KMS-11 (cell line): Measurements from ENCODE around the gene C13orf46.

Experiments
- H2AFZ ChIP-seq: fragments of 200-600 bp; sonication (generic); 2 replicates; pipeline ENCODE4 v1.6.1; 2016; ENCODE audit warnings: antibody characterized with exemption, mixed run types, low read depth
- H3K27ac ChIP-seq: fragments of 200-600 bp; sonication (generic); 2 replicates; pipeline ENCODE4 v1.6.1; 2016; ENCODE audit warnings: mild to moderate bottlenecking, mixed run types
- H3K27me3 ChIP-seq: fragments of 200-600 bp; sonication (generic); 2 replicates; pipeline ENCODE4 v1.6.1; 2017; ENCODE audit warnings: mild to moderate bottlenecking, low read depth, mixed run types, moderate library complexity; ENCODE audit not compliant: insufficient read depth
- H3K36me3 ChIP-seq: fragments of 200-600 bp; sonication (generic); 2 replicates; pipeline ENCODE4 v1.6.1; 2017; ENCODE audit warnings: mild to moderate bottlenecking, mixed run types; ENCODE audit not compliant: insufficient read depth
- H3K4me1 ChIP-seq: fragments of 200-600 bp; sonication (generic); 2 replicates; pipeline ENCODE4 v1.6.1; 2016; ENCODE audit warnings: mild to moderate bottlenecking, low read depth, mixed run types; ENCODE audit not compliant: poor library complexity, severe bottlenecking
- H3K4me2 ChIP-seq: fragments of 200-600 bp; sonication (generic); 2 replicates; pipeline ENCODE4 v1.7.0; 2016; ENCODE audit warnings: mild to moderate bottlenecking, mixed run types
- H3K4me3 ChIP-seq: fragments of 200-600 bp; sonication (generic); IDR thresholded peaks from 2 replicates; pipeline ENCODE4 v1.6.1; 2017; ENCODE audit warnings: low read depth, low read length, mixed read lengths; ENCODE audit not compliant: insufficient read depth
- H3K79me2 ChIP-seq: fragments of 200-600 bp; sonication (generic); 2 replicates; pipeline ENCODE4 v1.6.1; 2016; ENCODE audit warnings: low read depth, mixed run types; ENCODE audit not compliant: insufficient read depth
- H3K9ac ChIP-seq: fragments of 200-600 bp; sonication (generic); 2 replicates; pipeline ENCODE4 v1.6.1; 2016; ENCODE audit warnings: mild to moderate bottlenecking, mixed run types
- H4K20me1 ChIP-seq: fragments of 200-600 bp; sonication (generic); 2 replicates; pipeline ENCODE4 v1.6.1; 2016; ENCODE audit warnings: mild to moderate bottlenecking, mixed run types; ENCODE audit not compliant: insufficient read depth
- CTCF ChIP-seq: fragments of 200-600 bp; sonication (generic); conservative IDR thresholded peaks from 2 replicates; pipeline ENCODE4 v1.6.1; 2017; ENCODE audit warnings: low read depth, mild to moderate bottlenecking, antibody characterized with exemption, low read length, moderate library complexity, mixed read lengths

Gene C13orf46

GRCh38 chr13:113998781-113999617 is 25.1 kb upstream of the C13orf46 start:
- H3K9ac ChIP-seq = no peak overlapping the region
- no peaks in the 10 kb centered on the region for H3K79me2 ChIP-seq
- no peak for TF ChIP-seq CTCF
- no peaks in the 10 kb centered on the region for H3K27me3 ChIP-seq
- no peak overlapping the region for H2AFZ ChIP-seq
- no peaks in the 10 kb centered on the region for H3K4me1 ChIP-seq
- no peaks in the 10 kb centered on the region for H3K36me3 ChIP-seq
- no peak overlapping the region for H3K27ac ChIP-seq
- no peaks in the 10 kb centered on the region for H4K20me1 ChIP-seq
- no peak overlapping the region for H3K4me2 ChIP-seq
- H3K4me3 ChIP-seq = no peak overlapping the region

GRCh38 chr13:113997845-113998751 is 24.2 kb upstream of the C13orf46 start:
- Histone ChIP-seq H3K27ac (no peak overlapping the region), H3K79me2 (no peaks in the 10 kb centered on the region), H3K36me3 (no peaks in the 10 kb centered on the region), H3K4me1 (no peaks in the 10 kb centered on the region), H3K27me3 (no peaks in the 10 kb centered on the region), H3K4me2 (no peak overlapping the region), H3K9ac (no peak overlapping the region), H4K20me1 (no peaks in the 10 kb centered on the region), H2AFZ (no peak overlapping the region), H3K4me3 (no peak overlapping the region)
- no peak for TF ChIP-seq CTCF

GRCh38 chr13:113996912-113997745 is 23.3 kb upstream of the C13orf46 start:
- H3K27ac ChIP-seq = no peak overlapping the region
- H3K4me3 ChIP-seq = no peak overlapping the region
- no peaks in the 10 kb centered on the region for H3K79me2 ChIP-seq
- H2AFZ ChIP-seq = no peak overlapping the region
- no peaks in the 10 kb centered on the region for H3K4me1 ChIP-seq
- H3K36me3 ChIP-seq = no peaks in the 10 kb centered on the region
- no peak overlapping the region for H3K9ac ChIP-seq
- no peaks in the 10 kb centered on the region for H4K20me1 ChIP-seq
- no peak for TF ChIP-seq CTCF
- no peak overlapping the region for H3K4me2 ChIP-seq
- H3K27me3 ChIP-seq = no peaks in the 10 kb centered on the region

- no peak overlapping the region for H3K4me2 ChIP-seq
- H3K4me3 ChIP-seq = no peak overlapping the region
- H3K36me3 ChIP-seq = no peaks in the 10 kb centered on the region
- no peak overlapping the region for H3K9ac ChIP-seq
- H3K4me1 ChIP-seq = no peaks in the 10 kb centered on the region
- no peak overlapping the region for H3K27ac ChIP-seq
- H3K79me2 ChIP-seq = no peaks in the 10 kb centered on the region
- H3K27me3 ChIP-seq = no peaks in the 10 kb centered on the region
- H4K20me1 ChIP-seq = no peaks in the 10 kb centered on the region
- no peak for TF ChIP-seq CTCF
- H2AFZ ChIP-seq = no peak overlapping the region
Measured at GRCh38 chr13:113996081-113996911, 22.4 kb upstream of the C13orf46 start.
